ENCODE results near the gene RBM33.

RBM33 gene

GRCh38 chr7:155759740-155760430, 115.4 kb downstream of the RBM33 start:
- H3K4me2 ChIP-seq (ENCODE audit: insufficient read depth, low read length) = peak overlapping the region; percentile 22; the same call in 1 of the 2 replicates
- peaks cover 70% of the 10 kb centered on the region for H3K4me1 ChIP-seq (ENCODE audit: insufficient read depth, low read length)
- DNase-seq = no peak
- ATAC-seq (ENCODE audit: insufficient read depth, low read depth) = no peak
- H3K9me3 ChIP-seq (ENCODE audit: insufficient read depth, low read length, severe bottlenecking) = no peaks in the 10 kb centered on the region
- peaks cover 17% of the 10 kb centered on the region; the same call in 1 of the 2 replicates for H4K20me1 ChIP-seq (ENCODE audit: insufficient read depth, low read length)
- H3K4me3 ChIP-seq (ENCODE audit: low read depth in 1 of 2, low read length in 2 of 2) = no peak overlapping the region
- H3K79me2 ChIP-seq (ENCODE audit: insufficient read depth, low read length) = peaks cover 84% of the 10 kb centered on the region
- H3K27ac ChIP-seq (ENCODE audit: low read length) = peak overlapping the region; percentile 78
- H3K9ac ChIP-seq (ENCODE audit: low read depth, low read length) = no peak overlapping the region
- H3K36me3 ChIP-seq (ENCODE audit: insufficient read depth, low read length) = peaks cover 64% of the 10 kb centered on the region
- no peaks in the 10 kb centered on the region for H3K27me3 ChIP-seq (ENCODE audit: insufficient read depth, low read length, poor library complexity)
- TF ChIP-seq EZH2 (IDR thresholded peaks at IDR 0.05; ENCODE audit: borderline replicate concordance, low read depth, low read length, severe bottlenecking) = no peak
- H2AFZ ChIP-seq (ENCODE audit: low read depth, low read length) = no peak overlapping the region

GRCh38 chr7:155761162-155761561, 116.7 kb downstream of the RBM33 start:
- Histone ChIP-seq H3K9ac (ENCODE audit: low read depth, low read length) (peak overlapping the region; percentile 71; the same call in 1 of the 2 replicates), H3K9me3 (ENCODE audit: insufficient read depth, low read length, severe bottlenecking) (no peaks in the 10 kb centered on the region), H3K79me2 (ENCODE audit: insufficient read depth, low read length) (peaks cover 84% of the 10 kb centered on the region), H3K27ac (ENCODE audit: low read length) (peak overlapping the region; percentile 97), H2AFZ (ENCODE audit: low read depth, low read length) (no peak overlapping the region), H3K4me2 (ENCODE audit: insufficient read depth, low read length) (peak overlapping the region; percentile 37), H3K4me3 (ENCODE audit: low read depth in 1 of 2, low read length in 2 of 2) (no peak overlapping the region), H3K4me1 (ENCODE audit: insufficient read depth, low read length) (peaks cover 77% of the 10 kb centered on the region), H4K20me1 (ENCODE audit: insufficient read depth, low read length) (peaks cover 19% of the 10 kb centered on the region; the same call in 1 of the 2 replicates), H3K36me3 (ENCODE audit: insufficient read depth, low read length) (peaks cover 69% of the 10 kb centered on the region), H3K27me3 (ENCODE audit: insufficient read depth, low read length, poor library complexity) (no peaks in the 10 kb centered on the region)
- DNase-seq (no peak), ATAC-seq (ENCODE audit: insufficient read depth, low read depth) (no peak)
- TF ChIP-seq EZH2 (IDR thresholded peaks at IDR 0.05; ENCODE audit: borderline replicate concordance, low read depth, low read length, severe bottlenecking) (no peak), CTCF (IDR thresholded peaks at IDR 0.05; ENCODE audit: borderline replicate concordance, extremely low read depth, low read length, poor library complexity, severe bottlenecking) (no peak)

- Histone ChIP-seq H3K4me2 (ENCODE audit: insufficient read depth, low read length) (peak overlapping the region; percentile 66), H2AFZ (ENCODE audit: low read depth, low read length) (no peak overlapping the region), H3K9me3 (ENCODE audit: insufficient read depth, low read length, severe bottlenecking) (no peaks in the 10 kb centered on the region), H3K27me3 (ENCODE audit: insufficient read depth, low read length, poor library complexity) (no peaks in the 10 kb centered on the region), H4K20me1 (ENCODE audit: insufficient read depth, low read length) (peaks cover 14% of the 10 kb centered on the region; the same call in 1 of the 2 replicates), H3K36me3 (ENCODE audit: insufficient read depth, low read length) (peaks cover 69% of the 10 kb centered on the region), H3K4me1 (ENCODE audit: insufficient read depth, low read length) (peaks cover 82% of the 10 kb centered on the region), H3K4me3 (ENCODE audit: low read depth in 1 of 2, low read length in 2 of 2) (peak overlapping the region in 1 of 2 experiments; percentile 53; a peak in 2 of 4 replicates), H3K9ac (ENCODE audit: low read depth, low read length) (peak overlapping the region; percentile 71), H3K79me2 (ENCODE audit: insufficient read depth, low read length) (peaks cover 82% of the 10 kb centered on the region), H3K27ac (ENCODE audit: low read length) (peak overlapping the region; percentile 97)
- ATAC-seq (ENCODE audit: insufficient read depth, low read depth) = no peak
- no peak for DNase-seq
- TF ChIP-seq EZH2 (IDR thresholded peaks at IDR 0.05; ENCODE audit: borderline replicate concordance, low read depth, low read length, severe bottlenecking) (no peak), CTCF (IDR thresholded peaks at IDR 0.05; ENCODE audit: borderline replicate concordance, extremely low read depth, low read length, poor library complexity, severe bottlenecking) (no peak)
Measured at GRCh38 chr7:155762036-155762435, 117.6 kb downstream of the RBM33 start.

GRCh38 chr7:155762655-155763054, 118.2 kb downstream of the RBM33 start:
- Histone ChIP-seq H4K20me1 (ENCODE audit: insufficient read depth, low read length) (peaks cover 14% of the 10 kb centered on the region; the same call in 1 of the 2 replicates), H3K4me2 (ENCODE audit: insufficient read depth, low read length) (peak overlapping the region; percentile 66), H3K36me3 (ENCODE audit: insufficient read depth, low read length) (peaks cover 70% of the 10 kb centered on the region), H3K27ac (ENCODE audit: low read length) (peak overlapping the region; percentile 97), H3K9me3 (ENCODE audit: insufficient read depth, low read length, severe bottlenecking) (no peaks in the 10 kb centered on the region), H3K79me2 (ENCODE audit: insufficient read depth, low read length) (peaks cover 78% of the 10 kb centered on the region), H3K4me3 (ENCODE audit: low read depth in 1 of 2, low read length in 2 of 2) (peak overlapping the region in 1 of 2 experiments; percentile 53; a peak in 2 of 4 replicates), H3K4me1 (ENCODE audit: insufficient read depth, low read length) (peaks cover 84% of the 10 kb centered on the region), H3K27me3 (ENCODE audit: insufficient read depth, low read length, poor library complexity) (no peaks in the 10 kb centered on the region), H3K9ac (ENCODE audit: low read depth, low read length) (peak overlapping the region; percentile 71), H2AFZ (ENCODE audit: low read depth, low read length) (no peak overlapping the region)
- ATAC-seq (ENCODE audit: insufficient read depth, low read depth) (no peak), DNase-seq (no peak)
- TF ChIP-seq EZH2 (IDR thresholded peaks at IDR 0.05; ENCODE audit: borderline replicate concordance, low read depth, low read length, severe bottlenecking) (no peak), CTCF (IDR thresholded peaks at IDR 0.05; ENCODE audit: borderline replicate concordance, extremely low read depth, low read length, poor library complexity, severe bottlenecking) (no peak)
